Activated CD4-positive, alpha-beta T cell treated with anti-CD3 and anti-CD28 coated beads, Interleukin-2, amount 10 ng/mL, durations not matched to agents 7 days and 5 days (primary cell): ENCODE measurements around the gene FERMT3. TPM values are rescaled to one million over a fixed set of nuclear protein-coding genes. Genes with fewer than 3 reads are reported as not detected.

Source experiments
- CTCF ChIA-PET: fragments of 350-600 bp; sonication (Branson Sonifier 250); formaldehyde crosslinking; loops from one replicate; lab custom pipeline; 2021; ENCODE audit warnings: antibody characterized with exemption; lab: Charles Lee
- POLR2A ChIA-PET: fragments of 350-600 bp; sonication (Branson Sonifier 250); formaldehyde crosslinking; loops from one replicate; lab custom pipeline; 2021; ENCODE audit warnings: antibody characterized with exemption; lab: Charles Lee
- DNase-seq: peaks from one replicate; pipeline ENCODE4 v3.0.0-alpha.2; 2020
- H3K27ac Mint-ChIP-seq: one replicate; pipeline ENCODE4 v1.8.0; 2021; ENCODE audit warnings: mild to moderate bottlenecking, moderate library complexity, mixed read lengths
- H3K27me3 Mint-ChIP-seq: one replicate; pipeline ENCODE4 v1.8.0; 2021; ENCODE audit warnings: mixed read lengths
- H3K36me3 Mint-ChIP-seq: one replicate; pipeline ENCODE4 v1.8.0; 2021; ENCODE audit warnings: low read depth, mixed read lengths
- H3K4me1 Mint-ChIP-seq: one replicate; pipeline ENCODE4 v1.8.0; 2021; ENCODE audit warnings: mixed read lengths
- H3K4me3 Mint-ChIP-seq: one replicate; pipeline ENCODE4 v1.8.0; 2021; ENCODE audit warnings: mild to moderate bottlenecking, moderate library complexity, mixed read lengths
- H3K9me3 Mint-ChIP-seq: one replicate; pipeline ENCODE4 v1.8.0; 2021; ENCODE audit warnings: mixed read lengths
- total RNA-seq, 2 experiments: library from RNA; stranded (reverse); gene quantifications; one replicate each; pipeline ENCODE4 v1.2.3, GENCODE V29; 2021

The FERMT3 gene
- total RNA-seq, 2 experiments from 2014 or later = 190 to 207 TPM

GRCh38 chr11:64210301-64211020 is 3.9 kb downstream of the FERMT3 start:
- peaks cover 47% of the 10 kb centered on the region for H3K4me1 Mint-ChIP-seq
- no peak overlapping the region for H3K27ac Mint-ChIP-seq
- H3K27me3 Mint-ChIP-seq = no peaks in the 10 kb centered on the region
- ChIA-PET POLR2A (no interaction called here), CTCF (interaction anchor here (0.5 to 10.1 kb wide), 6 partner anchors 9 to 90 kb away, joined by 3 to 94 read pairs (median 4); partner anchors contain the start of genes DNAJC4, NUDT22 and TRPT1)
- H3K9me3 Mint-ChIP-seq = no peaks in the 10 kb centered on the region
- peaks cover 60% of the 10 kb centered on the region for H3K36me3 Mint-ChIP-seq
- no peak overlapping the region for H3K4me3 Mint-ChIP-seq
- DNase-seq = no peak

- Mint-ChIP-seq H3K4me1 (peaks cover 38% of the 10 kb centered on the region), H3K36me3 (peaks cover 55% of the 10 kb centered on the region), H3K4me3 (no peak overlapping the region), H3K27me3 (no peaks in the 10 kb centered on the region), H3K27ac (peak overlapping the region; percentile 54), H3K9me3 (no peaks in the 10 kb centered on the region)
- ChIA-PET CTCF (interaction anchor here (0.5 to 10.1 kb wide), 6 partner anchors 8 to 89 kb away, joined by 3 to 94 read pairs (median 4); partner anchors contain the start of genes DNAJC4, NUDT22 and TRPT1), POLR2A (no interaction called here)
- DNase-seq = no peak
Observed at GRCh38 chr11:64211181-64211872, 4.8 kb downstream of the FERMT3 start.

DNA sequence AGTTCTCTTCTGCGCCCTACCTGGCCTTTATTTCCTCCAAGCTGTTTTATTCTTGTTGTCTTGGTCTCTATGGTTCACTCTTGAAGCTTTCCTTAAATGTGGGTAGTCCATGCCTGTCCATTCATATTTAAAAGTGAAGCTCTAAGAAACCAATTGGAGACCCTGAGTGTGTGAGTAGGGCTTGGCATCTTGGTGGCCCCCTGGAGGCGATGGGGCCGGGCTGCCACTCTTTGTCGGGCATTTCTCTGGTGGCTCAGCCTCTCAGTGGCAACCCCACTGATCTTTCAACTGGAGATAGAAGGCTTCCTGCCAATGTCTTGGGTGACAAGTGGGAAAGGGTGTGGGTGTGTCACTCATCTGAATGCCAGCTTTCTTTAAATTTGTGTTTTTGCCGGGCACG is 10.4 kb downstream of the FERMT3 start:
- peaks cover 16% of the 10 kb centered on the region for H3K4me1 Mint-ChIP-seq
- H3K36me3 Mint-ChIP-seq = peaks cover 35% of the 10 kb centered on the region
- no peak overlapping the region for H3K4me3 Mint-ChIP-seq
- no peaks in the 10 kb centered on the region for H3K9me3 Mint-ChIP-seq
- POLR2A ChIA-PET = interaction anchor here (0.6 kb wide), 2 partner anchors 20 to 88 kb away, joined by 3 to 4 read pairs; partner anchors contain the start of gene ESRRA
- H3K27ac Mint-ChIP-seq = no peak overlapping the region
- CTCF ChIA-PET = interaction anchor here (0.9 to 2.8 kb wide), 7 partner anchors 9 to 39 kb away, joined by 3 to 10 read pairs (median 7); partner anchors contain the start of genes NUDT22 and TRPT1
- H3K27me3 Mint-ChIP-seq = no peaks in the 10 kb centered on the region
- no peak for DNase-seq

- ChIA-PET CTCF (interaction anchor here (0.9 to 2.8 kb wide), 9 partner anchors 8 to 86 kb away, joined by 3 to 10 read pairs (median 3); partner anchors contain the start of genes DNAJC4 and ESRRA), POLR2A (no interaction called here)
- DNase-seq = no peak
- Mint-ChIP-seq H3K4me3 (no peak overlapping the region), H3K27ac (peak overlapping the region; percentile 64), H3K36me3 (peaks cover 26% of the 10 kb centered on the region), H3K4me1 (peaks cover 9% of the 10 kb centered on the region), H3K9me3 (no peaks in the 10 kb centered on the region), H3K27me3 (no peaks in the 10 kb centered on the region)
Observed at GRCh38 chr11:64218628-64219353, 12.3 kb downstream of the FERMT3 start.

DNA sequence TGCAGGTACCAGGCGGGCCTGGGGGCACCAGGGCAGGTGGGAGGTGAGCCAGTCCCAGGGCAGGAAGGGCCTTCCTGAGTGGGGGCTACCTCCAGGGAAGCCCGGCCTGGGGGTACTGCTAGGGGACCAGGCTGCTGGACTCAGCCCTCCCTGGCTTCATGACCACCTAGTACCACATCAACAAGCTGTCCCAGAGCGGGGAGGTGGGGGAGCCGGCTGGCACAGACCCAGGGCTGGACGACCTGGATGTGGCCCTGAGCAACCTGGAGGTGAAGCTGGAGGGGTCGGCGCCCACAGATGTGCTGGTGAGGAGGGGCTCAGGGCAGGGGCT is 12.8 kb downstream of the FERMT3 start:
- Mint-ChIP-seq H3K9me3 (no peaks in the 10 kb centered on the region), H3K4me1 (peaks cover 10% of the 10 kb centered on the region), H3K27me3 (no peaks in the 10 kb centered on the region), H3K36me3 (peaks cover 25% of the 10 kb centered on the region), H3K4me3 (no peak overlapping the region), H3K27ac (peak overlapping the region; percentile 64)
- CTCF ChIA-PET = interaction anchor here (0.9 to 2.8 kb wide), 7 partner anchors 9 to 41 kb away, joined by 3 to 10 read pairs (median 3); partner anchors contain the start of gene DNAJC4
- no peak for DNase-seq
- POLR2A ChIA-PET = no interaction called here

DNA sequence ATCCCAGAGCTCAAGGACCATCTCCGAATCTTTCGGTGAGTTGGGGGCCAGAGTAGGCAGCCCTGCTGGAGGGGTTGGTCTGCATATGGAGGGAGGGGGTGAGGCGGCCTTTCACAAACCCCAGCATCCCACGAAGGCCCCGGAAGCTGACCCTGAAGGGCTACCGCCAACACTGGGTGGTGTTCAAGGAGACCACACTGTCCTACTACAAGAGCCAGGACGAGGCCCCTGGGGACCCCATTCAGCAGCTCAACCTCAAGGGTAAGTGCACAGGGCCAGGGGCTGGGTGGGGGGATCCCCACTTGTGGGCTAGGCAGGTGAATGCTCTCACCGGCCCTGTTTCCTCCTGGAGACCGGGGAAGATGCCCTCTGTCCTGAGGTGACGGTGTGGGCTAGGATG is 13.2 kb downstream of the FERMT3 start:
- H3K36me3 Mint-ChIP-seq = peaks cover 21% of the 10 kb centered on the region
- DNase-seq = no peak
- no peak overlapping the region for H3K4me3 Mint-ChIP-seq
- peaks cover 11% of the 10 kb centered on the region for H3K4me1 Mint-ChIP-seq
- no peaks in the 10 kb centered on the region for H3K9me3 Mint-ChIP-seq
- no peak overlapping the region for H3K27ac Mint-ChIP-seq
- ChIA-PET POLR2A (no interaction called here), CTCF (interaction anchor here (0.9 to 1.6 kb wide), 6 partner anchors 9 to 85 kb away, joined by 3 to 5 read pairs (median 3); partner anchors contain the start of gene DNAJC4)
- H3K27me3 Mint-ChIP-seq = no peaks in the 10 kb centered on the region

GRCh38 chr11:64220271-64220670 is 13.8 kb downstream of the FERMT3 start:
- H3K27ac Mint-ChIP-seq = no peak overlapping the region
- DNase-seq = no peak
- CTCF ChIA-PET = interaction anchor here (1.1 to 1.4 kb wide), 2 partner anchors 13 to 84 kb away, joined by 3 to 5 read pairs; no protein-coding TSS in a partner anchor
- no peaks in the 10 kb centered on the region for H3K9me3 Mint-ChIP-seq
- POLR2A ChIA-PET = no interaction called here
- peaks cover 12% of the 10 kb centered on the region for H3K4me1 Mint-ChIP-seq
- no peaks in the 10 kb centered on the region for H3K27me3 Mint-ChIP-seq
- peaks cover 16% of the 10 kb centered on the region for H3K36me3 Mint-ChIP-seq
- no peak overlapping the region for H3K4me3 Mint-ChIP-seq

DNA sequence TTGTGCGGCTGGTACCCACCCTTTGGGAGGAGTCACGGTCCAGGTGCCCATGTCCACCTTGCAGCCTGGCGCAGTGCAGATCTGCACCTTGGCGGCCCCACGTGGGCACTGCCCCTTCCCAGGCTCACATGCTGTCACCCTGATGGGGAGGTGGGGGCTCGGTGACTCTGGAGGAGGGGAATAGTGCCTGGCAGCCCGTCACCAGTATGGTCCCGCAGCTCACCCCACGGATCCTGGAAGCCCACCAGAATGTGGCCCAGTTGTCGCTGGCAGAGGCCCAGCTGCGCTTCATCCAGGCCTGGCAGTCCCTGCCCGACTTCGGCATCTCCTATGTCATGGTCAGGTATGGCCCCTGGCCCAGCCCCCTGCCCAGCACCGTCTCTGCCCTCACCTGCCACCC is 14.3 kb downstream of the FERMT3 start:
- H3K27ac Mint-ChIP-seq = no peak overlapping the region
- H3K27me3 Mint-ChIP-seq = no peaks in the 10 kb centered on the region
- ChIA-PET CTCF (interaction anchor here (0.6 to 1.1 kb wide), 2 partner anchors 12 to 84 kb away, joined by 3 read pairs; no protein-coding TSS in a partner anchor), POLR2A (no interaction called here)
- H3K36me3 Mint-ChIP-seq = peaks cover 15% of the 10 kb centered on the region
- peaks cover 14% of the 10 kb centered on the region for H3K4me1 Mint-ChIP-seq
- H3K9me3 Mint-ChIP-seq = no peaks in the 10 kb centered on the region
- no peak for DNase-seq
- no peak overlapping the region for H3K4me3 Mint-ChIP-seq

- Mint-ChIP-seq H3K9me3 (no peaks in the 10 kb centered on the region), H3K4me1 (peaks cover 20% of the 10 kb centered on the region), H3K4me3 (no peak overlapping the region), H3K27me3 (no peaks in the 10 kb centered on the region), H3K27ac (no peak overlapping the region), H3K36me3 (peaks cover 11% of the 10 kb centered on the region)
- no peak for DNase-seq
- POLR2A ChIA-PET = interaction anchor here (0.6 kb wide), 1 partner anchor 31 kb away, joined by 3 read pairs; no protein-coding TSS in a partner anchor
- CTCF ChIA-PET = interaction anchor here (1.1 to 9.2 kb wide), 3 partner anchors 10 to 108 kb away, joined by 5 to 94 read pairs (median 7); partner anchors contain the start of gene FERMT3
Observed at GRCh38 chr11:64222651-64223000, 16.1 kb downstream of the FERMT3 start.

DNA sequence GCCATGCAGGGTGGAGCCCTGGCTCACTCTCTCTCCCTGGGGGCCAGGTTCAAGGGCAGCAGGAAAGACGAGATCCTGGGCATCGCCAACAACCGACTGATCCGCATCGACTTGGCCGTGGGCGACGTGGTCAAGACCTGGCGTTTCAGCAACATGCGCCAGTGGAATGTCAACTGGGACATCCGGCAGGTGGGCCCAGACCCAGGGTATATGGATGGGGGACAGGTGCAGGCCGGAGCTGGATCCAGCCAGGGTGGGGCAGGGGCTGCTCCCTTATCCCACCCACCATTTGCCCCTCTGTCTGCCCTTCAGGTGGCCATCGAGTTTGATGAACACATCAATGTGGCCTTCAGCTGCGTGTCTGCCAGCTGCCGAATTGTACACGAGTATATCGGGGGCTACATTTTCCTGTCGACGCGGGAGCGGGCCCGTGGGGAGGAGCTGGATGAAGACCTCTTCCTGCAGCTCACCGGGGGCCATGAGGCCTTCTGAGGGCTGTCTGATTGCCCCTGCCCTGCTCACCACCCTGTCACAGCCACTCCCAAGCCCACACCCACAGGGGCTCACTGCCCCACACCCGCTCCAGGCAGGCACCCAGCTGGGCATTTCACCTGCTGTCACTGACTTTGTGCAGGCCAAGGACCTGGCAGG is 16.6 kb downstream of the FERMT3 start:
- H3K36me3 Mint-ChIP-seq = peaks cover 11% of the 10 kb centered on the region
- CTCF ChIA-PET = interaction anchor here (0.7 to 9.2 kb wide), 6 partner anchors 9 to 108 kb away, joined by 3 to 94 read pairs (median 5); partner anchors contain the start of genes FERMT3 and FKBP2
- H3K4me3 Mint-ChIP-seq = no peak overlapping the region
- no peak overlapping the region for H3K27ac Mint-ChIP-seq
- no peaks in the 10 kb centered on the region for H3K9me3 Mint-ChIP-seq
- no peak for DNase-seq
- POLR2A ChIA-PET = interaction anchor here (0.6 kb wide), 1 partner anchor 31 kb away, joined by 3 read pairs; no protein-coding TSS in a partner anchor
- H3K27me3 Mint-ChIP-seq = no peaks in the 10 kb centered on the region
- peaks cover 23% of the 10 kb centered on the region for H3K4me1 Mint-ChIP-seq

DNA sequence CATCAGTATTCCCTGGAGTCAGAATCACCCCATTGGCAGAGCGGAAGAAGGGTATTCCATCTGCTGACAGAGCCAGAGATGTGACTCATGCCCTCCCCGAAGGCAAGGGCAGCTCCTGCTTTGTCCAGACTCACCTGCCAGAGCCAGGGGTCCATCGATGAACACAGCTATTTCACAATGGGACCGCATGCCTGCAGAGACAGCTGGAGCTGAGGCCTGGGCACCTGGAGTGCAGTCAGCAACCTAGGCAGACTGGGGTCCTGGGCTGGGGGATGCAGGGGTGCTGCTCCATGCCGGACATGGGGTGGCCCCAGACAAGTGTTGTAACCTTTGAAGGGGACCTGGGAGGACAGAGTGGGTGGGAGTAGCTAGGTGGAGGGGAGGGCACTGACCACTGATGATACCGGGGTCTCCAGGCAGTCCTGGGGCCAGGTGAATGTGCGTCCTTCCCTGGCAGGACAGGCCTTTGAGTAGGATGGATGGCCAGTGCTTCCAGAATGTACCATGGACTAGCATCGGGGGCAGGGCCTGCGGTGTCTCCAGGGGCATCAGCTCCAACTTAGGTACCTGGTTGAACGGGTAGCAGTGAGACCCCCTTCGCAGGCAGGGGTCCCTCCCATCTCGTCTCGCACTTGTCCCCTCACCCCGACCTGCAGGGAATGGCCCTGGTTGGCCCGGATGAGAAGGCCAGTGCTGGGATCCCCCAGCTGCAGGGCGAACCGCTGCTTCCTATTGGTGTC is 17.8 kb downstream of the FERMT3 start:
- Mint-ChIP-seq H3K36me3 (peaks cover 7% of the 10 kb centered on the region), H3K27ac (peak overlapping the region; percentile 90)

More for the DNA sequence above, 17.8 kb downstream of the FERMT3 start:
- DNase-seq = no peak
- Mint-ChIP-seq H3K9me3 (no peaks in the 10 kb centered on the region), H3K27me3 (no peaks in the 10 kb centered on the region), H3K4me1 (peaks cover 27% of the 10 kb centered on the region), H3K4me3 (peak overlapping the region; percentile 86)
- ChIA-PET POLR2A (interaction anchor here (0.8 to 1.0 kb wide), 2 partner anchors 11 to 18 kb away, joined by 3 to 4 read pairs; partner anchors contain the start of gene FERMT3), CTCF (interaction anchor here (0.6 to 9.2 kb wide), 7 partner anchors 9 to 760 kb away, joined by 3 to 94 read pairs (median 5); partner anchors contain the start of genes FERMT3 and FKBP2)
